GM19324 (cell line): ENCODE results near the gene ARSD.
"Not testable (repeated sequence)": the region's sequence is repeated elsewhere in the genome, so short reads cannot be mapped to it uniquely, and the experiment has no call there.

Source experiments
- ATAC-seq: cut with Tn5 transposase; IDR thresholded peaks from one replicate; pipeline ENCODE4 v1.9.1; 2021; ENCODE audit warnings: mild to moderate bottlenecking, moderate library complexity; ENCODE audit not compliant: unreplicated experiment, low FRiP score

The ARSD gene

GRCh38 chrX:2928583-2929434 is at the start of gene ARSD:
Gene ARSD (minus strand): TSS chrX:2929339. CDS start chrX:2929275, 64 bp downstream.
- peak; percentile 92 for ATAC-seq

GRCh38 chrX:2978639-2979038 is 49.5 kb upstream of the ARSD start:
- not testable (repeated sequence) for ATAC-seq

- no peak for ATAC-seq
Measured at GRCh38 chrX:2974961-2975360, 45.8 kb upstream of the ARSD start.

GRCh38 chrX:2972391-2972790 is 43.3 kb upstream of the ARSD start:
- no peak for ATAC-seq

- no peak for ATAC-seq
Measured at GRCh38 chrX:2969021-2969420, 39.9 kb upstream of the ARSD start.

GRCh38 chrX:2967998-2968909 is 39.1 kb upstream of the ARSD start:
- no peak for ATAC-seq

- ATAC-seq, result no peak
Measured at GRCh38 chrX:2967584-2967983, 38.4 kb upstream of the ARSD start.

GRCh38 chrX:2967012-2967411 is 37.9 kb upstream of the ARSD start:
- no peak for ATAC-seq

GRCh38 chrX:2965965-2966364 is 36.8 kb upstream of the ARSD start:
- no peak for ATAC-seq

- not testable (repeated sequence) for ATAC-seq
Measured at GRCh38 chrX:2963992-2964794, 35.1 kb upstream of the ARSD start.

- not testable (repeated sequence) for ATAC-seq
Measured at GRCh38 chrX:2963449-2963848, 34.3 kb upstream of the ARSD start.

GRCh38 chrX:2962381-2962780 is 33.2 kb upstream of the ARSD start:
- no peak for ATAC-seq

- ATAC-seq, result no peak
Measured at GRCh38 chrX:2960861-2961515, 31.8 kb upstream of the ARSD start.

GRCh38 chrX:2958199-2958598 is 29.1 kb upstream of the ARSD start:
- no peak for ATAC-seq

- no peak for ATAC-seq
Measured at GRCh38 chrX:2955838-2956237, 26.7 kb upstream of the ARSD start.

- no peak for ATAC-seq
Measured at GRCh38 chrX:2955281-2955680, 26.1 kb upstream of the ARSD start.

GRCh38 chrX:2954541-2954940 is 25.4 kb upstream of the ARSD start:
- ATAC-seq, result no peak

- not testable (repeated sequence) for ATAC-seq
Measured at GRCh38 chrX:2937942-2938341, 8.8 kb upstream of the ARSD start.

GRCh38 chrX:2934715-2935710 is 5.9 kb upstream of the ARSD start:
- no peak for ATAC-seq
